ENCODE data around the gene SRRM5.
"Not testable (repeated sequence)": the region's sequence is repeated elsewhere in the genome, so short reads cannot be mapped to it uniquely, and the experiment has no call there.

Gene SRRM5, protein sequence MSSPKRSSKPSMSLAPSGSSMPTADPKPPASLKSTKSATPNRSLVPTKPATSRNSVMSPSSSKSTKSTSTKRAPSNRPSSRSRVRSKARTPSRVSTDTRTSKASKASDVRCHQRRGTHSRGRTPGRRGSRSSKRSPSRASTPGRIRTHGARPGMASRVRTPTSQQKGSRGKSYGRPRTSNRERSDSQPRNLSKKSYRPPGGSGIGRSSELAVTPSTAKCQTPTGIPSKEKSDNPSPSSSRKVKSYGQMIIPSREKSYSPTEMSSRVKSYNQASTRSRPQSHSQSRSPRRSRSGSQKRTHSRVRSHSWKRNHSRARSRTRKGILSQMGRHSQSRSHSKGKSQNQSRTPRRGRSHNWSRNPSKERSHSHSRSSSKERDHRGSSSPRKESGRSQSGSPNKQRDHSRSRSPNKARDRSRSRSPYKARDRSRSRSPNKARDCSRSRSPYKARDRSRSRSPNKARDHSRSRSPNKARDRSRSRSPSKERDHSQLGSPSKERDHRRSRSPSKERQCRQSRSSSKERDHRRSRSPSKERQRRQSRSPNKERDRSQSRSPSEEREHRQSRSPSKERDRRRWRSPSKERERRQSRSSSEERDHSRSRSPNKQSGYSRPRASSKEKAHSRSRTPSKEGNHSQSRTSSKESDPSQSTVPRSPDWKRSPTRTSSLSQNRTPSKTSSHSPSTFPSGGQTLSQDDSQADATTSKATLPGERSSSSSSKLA

DNA sequence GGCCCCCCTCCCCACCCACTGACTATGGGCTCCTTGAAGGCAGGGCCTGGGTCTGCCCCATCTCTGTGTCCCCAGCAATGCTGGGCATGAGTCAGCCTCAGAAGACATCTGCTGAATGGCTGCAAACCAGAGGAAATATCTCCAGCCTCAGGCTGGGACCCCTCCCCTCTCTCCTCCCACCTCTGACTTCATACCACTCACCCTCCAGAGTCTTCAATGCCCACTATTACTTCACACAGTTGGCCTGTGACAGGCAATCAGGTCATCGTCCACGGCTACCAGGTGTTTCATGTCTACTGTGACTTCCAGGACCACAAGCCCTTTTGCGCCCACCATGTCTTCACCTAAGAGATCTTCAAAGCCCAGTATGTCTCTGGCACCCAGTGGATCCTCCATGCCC is at the start of gene SRRM5:
SRRM5 (plus strand) TSS at position 301 of the 400 bp plus-strand sequence; CDS start at position 335, 34 bp downstream.
- no peak for DNase-seq (ENCODE audit: low read depth)
- H3K4me3 ChIP-seq (ENCODE audit: low read depth, low read length) = no peak within 1 kb of the TSS

DNA sequence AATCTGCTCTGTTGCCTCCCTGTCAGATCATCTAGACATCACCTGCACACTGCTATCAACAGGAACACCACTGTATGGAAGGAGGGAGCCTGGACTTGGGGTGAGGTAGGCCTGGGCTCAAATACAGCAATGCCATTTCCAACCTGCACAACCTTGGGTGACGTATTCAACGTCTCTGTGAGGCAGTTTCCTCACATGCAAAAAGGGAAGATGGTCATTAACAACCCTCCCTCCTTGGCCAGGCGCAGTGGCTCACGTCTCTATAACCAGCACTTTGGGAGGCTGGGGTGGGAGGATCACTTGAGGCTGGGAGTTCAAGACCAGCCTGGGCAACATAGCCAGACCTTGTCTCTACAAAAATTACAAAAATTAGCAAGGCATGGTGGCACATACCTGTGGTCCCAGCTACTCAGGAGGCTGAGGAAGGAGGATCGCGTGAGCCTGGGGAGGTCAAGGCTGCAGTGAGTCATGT is 49.6 kb upstream of the SRRM5 start:
- DNase-seq (ENCODE audit: low read depth) = no peak
- H3K4me3 ChIP-seq (ENCODE audit: low read depth, low read length) = no peak overlapping the region

DNA sequence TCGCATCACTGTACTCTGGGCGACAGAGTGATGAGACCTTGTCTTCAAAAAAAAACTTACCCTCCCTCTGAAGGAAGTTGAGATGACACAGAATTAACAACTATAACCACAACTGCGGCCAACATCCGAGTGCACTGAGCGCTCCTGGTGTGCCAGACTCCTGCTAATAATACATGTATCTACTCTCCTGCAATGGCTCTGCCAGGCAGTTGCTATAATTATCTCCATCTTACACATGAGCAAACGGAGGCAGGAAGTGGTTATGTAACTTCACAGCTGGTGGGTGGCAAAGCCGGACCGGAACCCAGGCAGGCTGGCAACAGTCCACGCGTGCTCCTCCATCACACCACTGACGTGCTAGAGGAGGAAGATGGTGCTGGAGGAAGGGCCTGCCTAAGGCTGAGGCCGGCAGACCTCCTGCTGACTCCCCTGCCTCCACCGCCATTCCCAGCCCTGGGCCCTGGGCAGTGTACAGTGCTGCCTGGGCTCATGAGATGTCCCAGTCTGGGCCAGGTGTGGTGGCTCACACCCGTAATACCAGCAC is 49.1 kb upstream of the SRRM5 start:
- no peak overlapping the region for H3K4me3 ChIP-seq (ENCODE audit: low read depth, low read length)
- DNase-seq (ENCODE audit: low read depth) = peak; percentile 28

DNA sequence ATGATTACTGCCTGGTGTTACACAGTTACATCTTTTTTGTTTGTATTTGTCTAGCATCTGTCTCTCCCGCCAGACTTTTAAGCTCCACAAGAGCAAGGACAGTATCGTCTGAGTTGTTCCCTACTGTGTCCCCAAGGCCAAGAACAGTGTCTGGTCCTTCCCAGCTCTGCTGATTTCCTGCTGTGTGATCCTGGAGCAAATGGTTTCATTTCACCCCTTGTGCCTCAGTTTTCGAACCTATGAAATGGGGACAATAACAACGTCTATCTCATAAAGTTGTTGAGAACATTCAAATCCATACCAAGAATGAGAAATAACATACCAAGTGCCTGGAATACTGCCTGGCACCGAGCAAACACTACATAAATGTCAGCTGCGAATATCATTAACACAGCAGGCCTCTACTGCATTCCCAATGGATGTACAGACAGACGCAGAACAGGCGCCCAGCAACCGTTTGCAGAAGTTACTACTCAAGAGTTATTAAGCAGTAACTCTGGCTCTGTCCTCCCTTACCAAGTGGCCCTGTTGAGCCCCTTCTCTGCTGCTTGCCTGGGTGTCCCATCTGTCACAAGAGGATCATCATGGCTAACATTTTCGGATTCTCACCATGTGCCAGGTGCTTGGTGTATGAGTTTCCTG is 48.0 kb upstream of the SRRM5 start:
- no peak overlapping the region for H3K4me3 ChIP-seq (ENCODE audit: low read depth, low read length)
- DNase-seq (ENCODE audit: low read depth) = no peak

DNA sequence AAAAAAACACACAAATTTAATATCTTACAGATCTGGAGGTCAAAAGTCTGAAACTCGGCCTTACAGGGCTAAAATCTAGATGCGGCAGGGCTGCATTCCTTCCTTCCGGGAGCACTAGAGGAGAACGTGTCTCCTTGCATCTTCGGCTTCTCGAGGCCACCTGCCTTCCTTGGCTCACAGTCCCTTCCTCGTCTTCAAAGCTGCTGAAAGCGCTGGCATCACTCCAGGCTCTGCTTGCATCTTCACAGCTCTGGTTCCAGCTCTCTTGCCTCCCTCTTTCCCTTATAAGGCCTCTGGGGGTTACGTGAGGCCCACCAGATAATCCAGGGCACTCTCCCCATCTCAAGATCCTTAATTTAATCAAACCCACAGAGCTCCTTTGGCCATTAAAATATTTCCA is 47.1 kb upstream of the SRRM5 start:
- DNase-seq (ENCODE audit: low read depth) = no peak

DNA sequence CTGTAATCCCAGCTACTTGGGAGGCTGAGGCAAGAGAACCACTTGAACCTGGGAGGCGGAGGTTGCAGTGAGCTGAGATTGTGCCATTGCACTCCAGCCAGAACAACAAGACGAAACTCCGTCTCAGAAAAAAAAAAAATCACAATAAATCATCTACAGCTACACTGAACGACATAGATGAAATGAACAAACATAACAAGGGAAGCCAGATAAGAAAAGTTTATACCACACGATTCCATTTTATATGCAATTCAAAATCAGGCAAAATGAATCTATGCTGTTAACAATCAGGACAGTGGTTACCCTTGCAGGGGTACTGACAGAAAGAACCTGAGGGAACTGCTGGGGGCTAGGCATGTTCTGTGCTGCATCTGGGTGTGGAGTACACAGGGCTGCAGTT is 42.2 kb upstream of the SRRM5 start:
- DNase-seq (ENCODE audit: low read depth) = no peak
- H3K4me3 ChIP-seq (ENCODE audit: low read depth, low read length) = no peak overlapping the region

More for the DNA sequence above, 47.1 kb upstream of the SRRM5 start:
- no peak overlapping the region for H3K4me3 ChIP-seq (ENCODE audit: low read depth, low read length)

DNA sequence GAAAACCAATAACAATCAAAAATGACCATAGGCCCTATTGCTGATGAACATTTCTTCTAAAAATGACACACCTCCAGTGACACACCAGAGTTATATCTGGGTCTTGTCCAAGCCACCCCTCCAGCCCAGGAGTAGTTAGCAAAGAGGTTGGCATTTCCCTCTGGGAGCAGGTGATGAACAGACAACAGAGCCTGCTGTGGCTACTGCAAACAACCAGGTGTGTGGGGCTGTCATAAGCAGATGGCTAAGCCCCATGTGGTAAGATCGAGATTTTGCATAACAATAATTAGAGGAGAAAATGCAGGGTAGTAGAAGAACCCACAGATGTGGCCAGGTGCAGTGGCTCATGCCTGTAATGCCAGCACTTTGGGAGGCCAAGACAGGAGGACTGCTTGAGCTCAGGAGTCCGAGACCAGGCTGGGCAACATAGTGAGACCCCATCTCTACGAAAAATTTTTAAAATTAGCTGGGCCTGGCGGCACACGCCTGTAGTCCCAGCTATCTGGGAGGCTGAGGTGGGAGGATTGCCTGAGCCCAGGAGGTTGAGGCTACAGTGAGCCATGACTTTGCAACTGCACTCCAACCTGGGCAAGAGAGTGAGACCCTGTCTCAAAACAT is 41.6 kb upstream of the SRRM5 start:
- no peak for DNase-seq (ENCODE audit: low read depth)
- H3K4me3 ChIP-seq (ENCODE audit: low read depth, low read length) = no peak overlapping the region

DNA sequence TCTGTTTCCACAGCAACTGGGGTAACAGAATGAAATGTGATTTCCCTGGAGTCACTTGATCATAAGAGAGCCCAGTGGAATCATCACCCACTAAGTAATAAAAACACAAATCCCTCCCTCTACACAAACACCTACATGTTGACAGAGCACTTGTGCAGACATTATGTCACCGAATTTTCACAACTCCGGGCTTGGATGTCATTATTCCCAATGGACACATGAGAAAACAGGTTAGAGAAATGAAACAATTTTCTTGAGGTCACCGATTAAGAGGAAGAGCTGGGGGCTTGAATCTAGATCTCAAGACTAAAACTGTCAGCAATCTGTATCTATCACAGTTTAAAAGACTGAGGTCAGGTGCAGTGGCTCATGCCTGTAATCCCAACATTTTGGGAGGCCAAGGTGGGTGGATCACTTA is 39.7 kb upstream of the SRRM5 start:
- no peak for DNase-seq (ENCODE audit: low read depth)
- no peak overlapping the region for H3K4me3 ChIP-seq (ENCODE audit: low read depth, low read length)

DNA sequence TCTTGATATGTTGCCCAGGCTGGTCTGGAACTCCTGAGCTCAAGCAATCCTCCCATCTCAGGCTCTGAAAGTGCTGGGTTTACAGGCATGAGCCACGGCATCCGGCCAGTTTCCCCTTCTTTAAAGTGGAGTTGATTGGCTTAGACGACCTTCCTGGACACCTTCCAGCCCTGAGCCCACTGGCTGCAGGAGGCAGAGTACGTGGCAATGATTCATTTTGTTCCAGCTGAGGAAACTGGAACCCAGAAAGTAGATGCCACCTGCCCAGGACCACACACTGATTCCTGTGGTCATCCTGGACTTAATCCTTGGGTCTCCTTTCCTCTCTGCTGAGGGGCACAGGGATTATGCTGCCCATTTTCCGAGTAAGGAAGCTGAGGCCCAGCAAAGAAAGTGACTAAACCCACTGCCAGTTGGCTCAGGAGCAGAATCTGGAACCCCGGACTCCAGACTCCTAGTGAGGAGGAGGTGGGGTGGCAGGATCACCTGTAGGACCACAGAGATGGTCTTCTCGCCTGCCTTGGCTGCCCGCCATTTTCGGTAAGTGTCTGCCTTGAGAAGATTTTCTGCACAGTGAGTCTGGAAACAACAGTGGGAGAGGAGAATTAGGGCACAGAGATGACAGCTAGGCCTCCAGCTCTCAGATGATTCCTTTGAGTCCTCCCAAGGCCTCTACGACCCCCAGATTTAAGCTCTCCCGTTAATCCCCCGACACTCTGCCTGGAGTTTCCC is 37.3 kb upstream of the SRRM5 start:
- H3K4me3 ChIP-seq (ENCODE audit: low read depth, low read length) = peak overlapping the region; percentile 98
- no peak for DNase-seq (ENCODE audit: low read depth)

DNA sequence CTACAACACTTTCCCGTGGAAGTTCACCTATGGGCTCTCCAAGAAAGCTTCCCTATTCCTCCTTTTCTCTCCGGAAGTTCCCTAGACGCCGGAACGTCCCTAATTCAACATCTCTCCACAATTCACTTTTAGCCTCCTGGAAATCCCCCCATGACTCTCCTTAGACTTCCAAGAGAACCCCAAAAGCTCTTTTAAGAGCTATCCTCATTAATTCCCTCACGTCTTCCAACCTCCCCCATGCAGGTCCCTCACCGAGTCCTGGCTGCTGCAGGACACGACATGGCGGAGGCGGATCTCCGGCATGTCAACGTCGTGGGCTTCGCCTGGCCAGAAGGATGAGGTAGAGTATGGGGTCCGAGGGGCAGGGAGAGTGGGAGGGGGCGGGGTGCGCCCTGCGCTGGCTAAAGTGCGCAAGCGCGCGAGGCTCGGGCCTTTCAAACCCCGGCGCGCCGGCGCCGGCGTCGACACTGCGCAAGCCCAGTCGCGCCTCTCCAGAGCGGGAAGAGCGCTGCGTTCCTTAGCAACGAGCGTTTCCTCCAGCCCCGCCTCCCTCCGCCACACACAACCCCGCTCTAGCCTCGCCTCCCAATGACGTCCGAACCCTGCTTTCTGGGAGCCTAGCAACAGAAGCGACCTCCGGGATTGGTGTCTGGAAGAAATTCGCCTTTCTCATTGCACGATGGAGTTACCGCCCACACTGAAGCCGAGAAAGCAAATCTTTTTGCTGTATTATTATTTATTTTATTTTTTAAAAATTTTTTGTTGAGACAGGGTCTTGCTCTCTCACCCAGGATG is 36.5 kb upstream of the SRRM5 start, which contains the start of the genes PINLYP and XRCC1:
PINLYP (plus strand) TSS at position 646 of the 795 bp plus-strand sequence. CDS start 1,391 bp downstream, outside the sequence.
XRCC1 (minus strand) TSS at position 372 of the 795 bp plus-strand sequence; CDS start at position 303, 69 bp downstream.
- peak within 1 kb of the TSS; percentile 98 for H3K4me3 ChIP-seq (ENCODE audit: low read depth, low read length)
- DNase-seq (ENCODE audit: low read depth) = peak; percentile 95

DNA sequence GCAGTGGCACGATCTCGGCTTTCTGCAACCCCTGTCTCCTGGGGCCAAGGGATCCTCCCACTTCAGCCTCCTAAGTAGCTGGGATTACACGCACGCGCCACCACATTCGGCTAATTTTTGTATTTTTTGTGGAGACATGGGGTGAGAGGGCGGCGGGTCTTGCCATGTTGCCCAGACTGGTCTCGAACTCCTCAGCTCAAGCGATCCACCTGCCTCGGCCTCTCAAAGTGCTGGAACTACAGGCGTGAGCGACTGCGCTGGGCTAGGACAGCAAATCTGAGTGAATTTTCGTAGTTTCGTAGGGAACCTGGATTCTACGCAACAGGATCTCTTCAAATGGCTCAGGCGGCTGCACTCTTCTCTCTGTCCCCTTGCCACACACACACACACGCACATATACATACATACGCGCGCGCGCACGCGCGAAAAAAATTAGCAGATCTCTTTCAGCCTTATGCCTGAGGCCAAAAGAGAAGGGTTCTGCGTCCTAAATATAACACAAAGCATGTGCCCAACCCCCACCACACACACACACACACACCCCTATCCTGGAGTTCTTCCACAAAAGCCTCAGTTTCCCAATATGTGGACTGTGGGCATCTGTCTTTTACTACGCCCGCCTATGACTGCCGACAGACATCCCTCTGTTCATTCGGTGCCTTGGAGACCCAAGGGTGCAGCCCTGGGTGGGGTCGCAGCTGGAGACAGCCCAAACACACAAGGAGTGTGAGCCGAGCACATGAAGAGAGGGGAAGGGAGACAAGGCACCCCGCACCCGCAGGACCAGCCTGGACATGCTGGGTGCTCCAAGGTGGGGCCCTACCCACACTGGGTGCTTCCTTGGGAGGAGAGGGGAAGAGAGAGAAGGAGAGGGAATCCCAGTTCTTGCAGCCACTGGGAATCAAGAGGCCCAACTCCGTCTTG is 35.7 kb upstream of the SRRM5 start:
- H3K4me3 ChIP-seq (ENCODE audit: low read depth, low read length) = peak overlapping the region; percentile 98
- no peak for DNase-seq (ENCODE audit: low read depth)

DNA sequence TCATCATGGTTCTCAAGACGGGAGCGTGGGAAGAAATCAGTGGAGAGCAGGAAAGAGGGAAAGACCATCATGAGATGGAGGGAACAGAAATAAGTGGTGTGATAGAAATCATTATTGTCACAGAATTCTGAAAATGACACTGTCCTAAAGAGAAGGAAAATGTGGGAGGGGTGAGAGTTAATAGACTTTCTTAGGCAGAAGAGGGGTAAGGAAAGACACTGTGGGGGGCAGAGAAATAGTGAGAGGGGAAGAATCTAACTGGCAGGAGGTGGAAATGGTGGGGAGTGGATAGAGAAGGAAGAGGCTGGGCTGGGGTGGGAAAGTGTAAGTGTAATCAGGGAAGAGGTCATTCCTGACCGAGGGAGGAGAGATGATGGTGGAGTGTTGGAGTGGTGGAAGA is 33.1 kb upstream of the SRRM5 start:
- DNase-seq (ENCODE audit: low read depth) = no peak

DNA sequence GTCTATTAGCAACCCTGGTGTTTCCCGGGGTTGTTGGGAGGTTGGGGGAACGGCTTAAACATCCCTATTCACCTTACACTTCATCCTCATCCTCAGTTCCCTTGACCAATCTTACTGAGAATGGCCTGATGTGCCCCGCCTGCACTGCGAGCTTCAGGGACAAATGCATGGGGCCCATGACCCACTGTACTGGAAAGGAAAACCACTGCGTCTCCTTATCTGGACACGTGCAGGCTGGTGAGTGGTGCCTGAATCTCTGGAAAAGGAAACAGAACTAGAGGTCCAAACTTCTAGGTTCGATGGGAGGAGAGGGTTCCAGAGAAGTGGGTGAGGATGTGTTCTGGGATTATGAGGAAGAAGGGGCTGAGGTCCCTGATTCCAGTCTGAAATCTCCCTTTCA is 30.4 kb upstream of the SRRM5 start:
- no peak overlapping the region for H3K4me3 ChIP-seq (ENCODE audit: low read depth, low read length)
- no peak for DNase-seq (ENCODE audit: low read depth)

More for the DNA sequence above, 33.1 kb upstream of the SRRM5 start:
- no peak overlapping the region for H3K4me3 ChIP-seq (ENCODE audit: low read depth, low read length)

DNA sequence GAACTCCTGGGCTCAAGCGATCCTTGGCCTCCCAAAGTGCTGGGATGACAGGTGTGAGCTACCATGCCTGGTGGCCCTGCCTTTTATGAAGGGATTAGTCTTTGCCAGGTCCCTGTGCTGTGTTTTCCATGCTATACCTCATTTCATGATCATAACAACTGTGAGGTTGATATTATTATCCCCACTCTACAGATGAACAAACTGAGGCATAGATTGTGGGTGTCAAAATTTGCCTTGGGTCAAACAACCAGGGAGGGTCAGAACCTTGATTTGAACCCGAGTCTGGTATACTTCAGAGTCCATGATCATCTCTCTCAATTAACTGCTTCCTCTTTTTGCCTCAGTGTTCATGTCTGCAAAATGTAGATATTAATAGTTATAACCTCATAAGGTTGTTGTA is 29.4 kb upstream of the SRRM5 start:
- no peak for DNase-seq (ENCODE audit: low read depth)
- no peak overlapping the region for H3K4me3 ChIP-seq (ENCODE audit: low read depth, low read length)

DNA sequence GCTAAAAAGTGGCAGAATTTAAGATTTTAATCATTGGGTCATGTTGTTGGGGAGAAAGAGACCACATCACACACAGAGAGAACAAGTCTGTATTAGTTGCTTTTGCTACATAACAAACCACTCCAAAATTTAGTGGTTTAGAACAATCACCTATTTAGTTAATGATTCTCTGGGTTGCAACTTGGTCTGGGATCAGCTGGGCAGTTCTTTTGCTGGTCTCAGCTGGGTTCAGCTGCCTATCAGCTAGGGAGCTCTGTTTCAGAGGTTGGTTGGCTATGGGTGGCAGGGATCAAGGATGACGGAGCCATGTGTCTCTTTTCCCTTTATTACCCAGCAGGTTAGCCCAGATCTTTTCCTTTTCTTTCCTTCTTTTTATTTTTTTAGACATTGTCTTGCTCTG is 27.4 kb upstream of the SRRM5 start:
- no peak for DNase-seq (ENCODE audit: low read depth)
- H3K4me3 ChIP-seq (ENCODE audit: low read depth, low read length) = no peak overlapping the region

DNA sequence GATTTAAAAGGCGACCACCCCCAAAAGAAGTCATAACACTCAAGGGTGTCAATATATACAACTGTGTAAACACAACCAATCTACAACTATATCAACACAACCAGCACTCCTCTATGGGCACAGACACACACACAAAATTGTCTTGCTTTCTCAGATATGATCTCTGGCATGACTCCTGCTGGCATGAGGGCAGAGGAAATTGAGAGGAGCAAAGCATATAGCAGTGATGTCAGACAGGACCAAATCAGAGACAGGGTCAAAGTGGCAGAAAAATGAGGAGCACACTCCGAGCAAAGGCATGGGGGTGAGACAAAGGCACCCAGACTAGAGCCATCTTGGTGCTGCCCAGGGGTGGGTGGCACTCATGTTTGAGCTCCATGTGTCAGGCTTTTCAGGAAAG is 25.5 kb upstream of the SRRM5 start:
- H3K4me3 ChIP-seq (ENCODE audit: low read depth, low read length) = no peak overlapping the region
- no peak for DNase-seq (ENCODE audit: low read depth)

DNA sequence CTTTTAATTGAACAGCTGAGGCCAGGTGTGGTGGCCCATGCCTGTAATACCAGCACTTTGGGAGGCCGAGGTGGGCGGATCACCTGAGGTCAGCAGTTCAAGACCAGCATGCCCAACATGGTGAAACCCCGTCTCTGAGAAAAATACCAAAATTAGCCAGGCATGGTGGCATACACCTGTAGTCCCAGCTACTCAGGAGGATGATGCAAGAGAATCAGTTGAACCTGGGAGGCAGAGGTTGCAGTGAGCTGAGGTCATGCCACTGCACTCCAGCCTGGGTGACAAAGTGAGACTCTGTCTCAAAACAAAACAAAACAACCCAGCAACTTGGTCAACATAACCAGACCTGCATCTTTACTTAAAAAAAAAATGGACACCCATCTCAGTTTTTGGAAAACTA is 24.9 kb upstream of the SRRM5 start:
- not testable (repeated sequence) for DNase-seq (ENCODE audit: low read depth); H3K4me3 ChIP-seq (ENCODE audit: low read depth, low read length)
